Measurements from ENCODE around the gene CYP46A1.

DNA sequence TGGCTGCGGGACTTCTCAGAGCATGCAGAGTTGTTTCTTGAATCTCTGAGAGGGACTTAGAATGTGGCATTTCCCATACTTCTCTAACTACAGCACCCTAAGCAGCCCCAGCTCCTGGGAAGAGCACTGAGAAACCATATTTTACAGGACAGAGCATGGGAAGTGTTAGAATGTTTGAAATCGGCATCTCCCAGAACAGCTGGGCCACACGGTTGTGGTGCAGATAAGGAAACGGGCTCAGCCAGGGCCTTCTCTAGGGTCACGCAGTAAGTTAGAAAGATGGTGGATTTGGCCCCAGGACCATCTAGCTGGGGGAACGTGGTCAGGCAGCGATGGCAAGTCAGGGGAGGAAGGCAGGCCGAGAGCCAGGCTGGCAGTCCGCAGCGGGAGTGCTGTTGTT, 49.7 kb upstream of the CYP46A1 start:
- TF ChIP-seq EZH2 (IDR thresholded peaks at IDR 0.05; ENCODE audit: borderline replicate concordance, low read length) (no peak), CTCF (conservative IDR thresholded peaks at IDR 0.05 in 1 of 2, IDR thresholded peaks at IDR 0.05 in 1 of 2; ENCODE audit: extremely low read depth in 1 of 2, insufficient read depth in 1 of 2, low read depth in 1 of 2, low read length in 2 of 2) (no peak)

Data from mammary epithelial cell (primary cell).